GM12873 (cell line): Measurements from ENCODE around the gene GLYATL3.

Source experiments
- CTCF ChIP-seq: IDR thresholded peaks from 2 replicates; pipeline ENCODE4 v1.5.1; 2012; ENCODE audit warnings: low read depth, mild to moderate bottlenecking, moderate library complexity, low read length, control low read depth; ENCODE audit not compliant: insufficient read depth; ENCODE audit errors: missing control alignments

Gene GLYATL3

GRCh38 chr6:49550492-49551077 lies 50.9 kb downstream of the GLYATL3 start, which contains the start of gene C6orf141:
C6orf141 (plus strand) TSS chr6:49550668; CDS start chr6:49550793, 125 bp downstream.
- no peak for TF ChIP-seq CTCF

- TF ChIP-seq CTCF = no peak
Observed at GRCh38 chr6:49551078-49551865, 51.5 kb downstream of the GLYATL3 start.

GRCh38 chr6:49551866-49552129 lies 52.1 kb downstream of the GLYATL3 start:
- TF ChIP-seq CTCF = no peak

- no peak for TF ChIP-seq CTCF
Observed at GRCh38 chr6:49552596-49552995, 52.9 kb downstream of the GLYATL3 start.

GRCh38 chr6:49553384-49553783 lies 53.7 kb downstream of the GLYATL3 start:
- no peak for TF ChIP-seq CTCF

GRCh38 chr6:49555951-49556350 lies 56.2 kb downstream of the GLYATL3 start:
- TF ChIP-seq CTCF = no peak

- no peak for TF ChIP-seq CTCF
Observed at GRCh38 chr6:49556429-49556837, 56.7 kb downstream of the GLYATL3 start.
